BLaER1 treated with 17β-estradiol and CSF1 and Interleukin-3, amounts not matched to agents 10 nM and 100 nM (cell line): ENCODE measurements around the gene KCNC3.

Experiments
- H3K27ac ChIP-seq, 11 experiments: shearing (Covaris generic); formaldehyde crosslinking; 2 replicates each; pipeline ENCODE4 v1.8.1; 2022
- H3K27me3 ChIP-seq, 11 experiments: shearing (Covaris generic); formaldehyde crosslinking; 2 replicates each; pipeline ENCODE4 v1.8.1; 2022
- H3K36me3 ChIP-seq, 11 experiments: shearing (Covaris generic); formaldehyde crosslinking; 2 replicates each; pipeline ENCODE4 v1.8.1; 2022
- H3K4me1 ChIP-seq, 10 experiments: shearing (Covaris generic); formaldehyde crosslinking; 2 replicates each; pipeline ENCODE4 v1.8.1; 2022
- H3K4me2 ChIP-seq, 11 experiments: shearing (Covaris generic); formaldehyde crosslinking; 2 replicates each; pipeline ENCODE4 v1.8.1; 2022
- H3K4me3 ChIP-seq, 10 experiments: shearing (Covaris generic); formaldehyde crosslinking; 2 replicates each; pipeline ENCODE4 v1.8.1; 2022
- H3K9ac ChIP-seq, 11 experiments: shearing (Covaris generic); formaldehyde crosslinking; 2 replicates each; pipeline ENCODE4 v1.8.1; 2022
- H3K9me3 ChIP-seq, 11 experiments: shearing (Covaris generic); formaldehyde crosslinking; replicated peaks in 1 of 11; 2 replicates each; pipeline ENCODE4 v1.8.1; 2022
- H4K20me1 ChIP-seq, 11 experiments: shearing (Covaris generic); formaldehyde crosslinking; 2 replicates each; pipeline ENCODE4 v1.8.1; 2022
- Cebpa-rat ChIP-seq, 11 experiments: shearing (Covaris generic); IDR thresholded peaks; 2 replicates each; pipeline ENCODE4 v1.8.1; 2022

Gene KCNC3

GRCh38 chr19:50327461-50328223 is 1.5 kb downstream of the KCNC3 start:
- H4K20me1 ChIP-seq = peaks cover 0 to 19% (median 0%) of the 10 kb centered on the region in 11 experiments; a peak in 6 of 22 replicates
- no peak overlapping the region for H3K27ac ChIP-seq
- no peaks in the 10 kb centered on the region for H3K36me3 ChIP-seq
- no peak overlapping the region for H3K4me2 ChIP-seq
- no peak overlapping the region for H3K9ac ChIP-seq
- H3K4me1 ChIP-seq = peaks cover 19 to 37% (median 29%) of the 10 kb centered on the region in 10 experiments
- H3K9me3 ChIP-seq = peaks cover 0 to 17% (median 0%) of the 10 kb centered on the region in 11 experiments; a peak in 9 of 22 replicates
- no peak overlapping the region for H3K4me3 ChIP-seq
- no peak for TF ChIP-seq Cebpa-rat (IDR thresholded peaks at IDR 0.05)
- H3K27me3 ChIP-seq = peaks cover 35 to 70% (median 60%) of the 10 kb centered on the region in 11 experiments

GRCh38 chr19:50327013-50327412 is 2.2 kb downstream of the KCNC3 start:
- no peak overlapping the region for H3K4me2 ChIP-seq
- no peak overlapping the region for H3K27ac ChIP-seq
- no peak for TF ChIP-seq Cebpa-rat (IDR thresholded peaks at IDR 0.05)
- peaks cover 35 to 67% (median 53%) of the 10 kb centered on the region in 11 experiments for H3K27me3 ChIP-seq
- peaks cover 0 to 17% (median 0%) of the 10 kb centered on the region in 11 experiments; a peak in 9 of 22 replicates for H3K9me3 ChIP-seq
- H3K4me1 ChIP-seq = peaks cover 14 to 31% (median 25%) of the 10 kb centered on the region in 10 experiments
- peaks cover 0 to 19% (median 0%) of the 10 kb centered on the region in 11 experiments; a peak in 6 of 22 replicates for H4K20me1 ChIP-seq
- H3K36me3 ChIP-seq = no peaks in the 10 kb centered on the region
- no peak overlapping the region for H3K9ac ChIP-seq
- no peak overlapping the region for H3K4me3 ChIP-seq

DNA sequence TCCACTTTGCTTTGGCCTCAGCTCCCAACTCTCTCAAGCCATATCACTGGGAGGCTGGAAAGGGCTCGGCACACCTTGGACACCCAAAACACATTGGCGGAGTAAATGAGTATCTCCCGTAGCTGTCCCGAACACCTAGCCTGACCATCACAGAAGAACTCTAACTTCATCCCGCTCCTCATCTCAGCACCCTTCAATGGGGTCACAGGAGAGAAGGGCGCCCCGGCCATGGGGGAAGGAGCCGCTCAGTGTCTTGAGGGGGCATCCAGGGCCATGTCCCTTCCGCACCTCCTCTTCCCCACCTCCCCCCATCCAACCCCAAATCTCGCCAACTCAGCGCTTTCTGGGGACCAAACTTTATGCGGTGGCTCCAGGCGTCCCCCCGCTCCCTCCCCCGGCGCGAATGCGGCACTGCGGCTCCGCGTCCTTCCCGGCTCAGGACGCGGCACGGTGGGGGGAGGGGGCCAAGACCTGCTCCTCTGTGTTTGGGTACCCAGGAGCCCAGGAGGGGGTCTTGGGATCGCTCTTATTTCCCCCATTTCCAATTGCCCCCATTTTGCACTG is 3.0 kb downstream of the KCNC3 start:
- Histone ChIP-seq H3K4me1 (peaks cover 7 to 23% (median 17%) of the 10 kb centered on the region in 10 experiments; a peak in 19 of 20 replicates), H3K27me3 (peaks cover 35 to 64% (median 48%) of the 10 kb centered on the region in 11 experiments), H3K4me3 (peak overlapping the region in 9 of 10 experiments; percentile 34 to 64 (median 46); a peak in 15 of 20 replicates), H3K27ac (no peak overlapping the region), H3K4me2 (peak overlapping the region; percentile 58 to 99 (median 90)), H3K36me3 (no peaks in the 10 kb centered on the region), H4K20me1 (peaks cover 0 to 19% (median 0%) of the 10 kb centered on the region in 11 experiments; a peak in 6 of 22 replicates), H3K9me3 (peaks cover 0 to 17% (median 0%) of the 10 kb centered on the region in 11 experiments; a peak in 9 of 22 replicates), H3K9ac (no peak overlapping the region)
- no peak for TF ChIP-seq Cebpa-rat (IDR thresholded peaks at IDR 0.05)

DNA sequence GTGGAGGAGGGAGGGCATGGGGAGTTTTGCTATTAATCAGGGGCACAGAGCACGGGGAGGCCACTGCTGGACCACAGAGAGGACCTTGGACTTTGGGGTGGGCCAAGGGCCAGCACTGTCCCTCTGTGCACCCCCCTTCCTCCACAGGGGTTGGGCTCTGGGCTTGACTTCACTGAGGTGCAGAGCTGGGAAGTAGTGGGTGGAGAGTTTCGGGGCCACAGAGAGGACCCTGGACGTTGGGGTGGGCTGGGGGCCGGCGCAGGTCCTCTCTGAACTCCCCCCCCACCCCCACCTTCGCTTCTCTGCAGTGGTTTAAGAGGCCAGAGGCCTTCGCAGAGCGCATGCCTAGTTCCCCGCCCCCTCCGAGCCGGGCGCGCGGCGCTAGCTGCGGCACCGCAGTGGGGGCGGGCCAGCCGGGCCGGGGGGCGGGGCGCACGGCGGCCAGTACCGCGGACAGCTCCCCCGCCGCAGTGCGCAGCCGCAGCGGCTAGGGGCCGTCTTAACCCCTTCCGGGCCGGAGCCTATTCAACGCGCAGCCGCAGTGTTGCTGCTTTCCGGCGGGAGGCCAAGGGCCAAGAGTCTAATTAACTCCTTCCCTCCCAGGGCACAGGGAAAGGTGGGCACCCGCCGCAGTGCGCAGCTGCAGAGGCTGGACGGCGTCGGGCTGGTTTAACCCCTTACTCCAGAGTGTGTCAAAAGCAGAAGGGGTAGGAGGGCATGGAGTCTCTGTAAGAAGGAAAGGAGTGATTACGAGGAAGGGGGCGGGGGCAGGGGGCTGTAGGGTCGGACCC is 3.7 kb downstream of the KCNC3 start:
- Histone ChIP-seq H3K4me2 (peak overlapping the region; percentile 58 to 99 (median 90)), H3K27ac (no peak overlapping the region), H3K36me3 (no peaks in the 10 kb centered on the region), H3K9ac (no peak overlapping the region), H4K20me1 (peaks cover 0 to 19% (median 0%) of the 10 kb centered on the region in 11 experiments; a peak in 6 of 22 replicates), H3K9me3 (peaks cover 0 to 17% (median 0%) of the 10 kb centered on the region in 11 experiments; a peak in 9 of 22 replicates), H3K4me3 (peak overlapping the region in 9 of 10 experiments; percentile 34 to 64 (median 46); a peak in 15 of 20 replicates), H3K27me3 (peaks cover 35 to 71% (median 48%) of the 10 kb centered on the region in 11 experiments), H3K4me1 (peaks cover 6 to 21% (median 15%) of the 10 kb centered on the region in 10 experiments; a peak in 19 of 20 replicates)
- TF ChIP-seq Cebpa-rat (IDR thresholded peaks at IDR 0.05) = no peak

DNA sequence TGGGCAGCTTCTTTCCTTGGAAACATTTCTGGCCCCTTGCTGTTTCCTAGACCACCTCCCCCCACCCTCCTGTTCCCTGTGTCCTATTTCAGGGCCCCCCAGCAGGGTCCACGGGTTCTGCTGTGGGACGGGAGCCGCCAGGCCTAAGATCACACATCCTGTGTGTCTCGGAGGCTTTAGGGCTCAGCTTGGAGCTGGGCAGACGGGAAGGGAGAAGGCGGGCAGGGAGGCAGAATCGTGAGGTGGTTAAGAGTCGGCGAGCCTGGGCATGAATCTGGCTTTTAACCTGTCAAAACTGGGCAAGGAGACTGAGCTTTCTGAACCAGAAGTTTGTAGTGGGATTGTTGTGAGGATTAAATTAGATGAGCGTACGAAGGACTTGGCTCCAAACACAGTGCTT is 4.8 kb downstream of the KCNC3 start:
- no peak overlapping the region for H3K27ac ChIP-seq
- H3K9ac ChIP-seq = no peak overlapping the region
- peaks cover 0 to 9% (median 0%) of the 10 kb centered on the region in 11 experiments; a peak in 9 of 22 replicates for H3K9me3 ChIP-seq
- no peak overlapping the region for H3K4me2 ChIP-seq
- peaks cover 36 to 78% (median 52%) of the 10 kb centered on the region in 11 experiments for H3K27me3 ChIP-seq
- H3K36me3 ChIP-seq = no peaks in the 10 kb centered on the region
- H4K20me1 ChIP-seq = peaks cover 0 to 19% (median 0%) of the 10 kb centered on the region in 11 experiments; a peak in 5 of 22 replicates
- no peak overlapping the region for H3K4me3 ChIP-seq
- H3K4me1 ChIP-seq = peaks cover 0 to 15% (median 11%) of the 10 kb centered on the region in 10 experiments; a peak in 18 of 20 replicates
- TF ChIP-seq Cebpa-rat (IDR thresholded peaks at IDR 0.05) = no peak

- no peak overlapping the region for H3K4me3 ChIP-seq
- H3K9ac ChIP-seq = no peak overlapping the region
- peaks cover 0 to 8% (median 0%) of the 10 kb centered on the region in 11 experiments; a peak in 5 of 22 replicates for H3K9me3 ChIP-seq
- TF ChIP-seq Cebpa-rat (IDR thresholded peaks at IDR 0.05) = no peak
- H3K27me3 ChIP-seq = peaks cover 41 to 84% (median 58%) of the 10 kb centered on the region in 11 experiments
- H3K36me3 ChIP-seq = no peaks in the 10 kb centered on the region
- peaks cover 0 to 19% (median 0%) of the 10 kb centered on the region in 11 experiments; a peak in 5 of 22 replicates for H4K20me1 ChIP-seq
- H3K27ac ChIP-seq = no peak overlapping the region
- H3K4me2 ChIP-seq = no peak overlapping the region
- H3K4me1 ChIP-seq = peaks cover 0 to 15% (median 11%) of the 10 kb centered on the region in 10 experiments; a peak in 18 of 20 replicates
Measured at GRCh38 chr19:50323782-50324133, 5.4 kb downstream of the KCNC3 start.

- H3K4me1 ChIP-seq = peaks cover 0 to 15% (median 11%) of the 10 kb centered on the region in 10 experiments; a peak in 18 of 20 replicates
- no peak for TF ChIP-seq Cebpa-rat (IDR thresholded peaks at IDR 0.05)
- no peak overlapping the region for H3K4me3 ChIP-seq
- no peak overlapping the region for H3K27ac ChIP-seq
- peaks cover 0 to 19% (median 0%) of the 10 kb centered on the region in 11 experiments; a peak in 5 of 22 replicates for H4K20me1 ChIP-seq
- peaks cover 40 to 85% (median 59%) of the 10 kb centered on the region in 11 experiments for H3K27me3 ChIP-seq
- H3K9ac ChIP-seq = no peak overlapping the region
- peaks cover 0 to 4% (median 0%) of the 10 kb centered on the region in 11 experiments; a peak in 4 of 22 replicates for H3K9me3 ChIP-seq
- H3K36me3 ChIP-seq = no peaks in the 10 kb centered on the region
- no peak overlapping the region for H3K4me2 ChIP-seq
Measured at GRCh38 chr19:50322931-50323781, 6.0 kb downstream of the KCNC3 start.
